Vein endothelial cell (primary cell): Measurements from ENCODE around the gene RASGRP1. TPM values are rescaled to one million over a fixed set of nuclear protein-coding genes. Genes with fewer than 3 reads are reported as not detected.

Source experiments
- total RNA-seq: library from RNA; depleted of rRNA; stranded (reverse); fragments of >200 nt; gene quantifications from 2 replicates; pipeline ENCODE4 v1.2.3, GENCODE V29; 2012

RASGRP1 gene
- under 0.01 and 0.76 TPM in 2 replicates for total RNA-seq

GRCh38 chr15:38564557-38565286 lies at the start of gene RASGRP1:
RASGRP1 (minus strand) TSS chr15:38564814; CDS start chr15:38564628, 186 bp downstream.

GRCh38 chr15:38453971-38454695 lies 110.5 kb downstream of the RASGRP1 start, which contains the start of gene FAM98B:
FAM98B (plus strand) TSS chr15:38454127; CDS start chr15:38454162, 35 bp downstream.

Other genes starting within 250 kb of the RASGRP1 start
- gene FAM98B, start 110.7 kb downstream of the RASGRP1 start, total RNA-seq, result 12.1 and 14.4 TPM in 2 replicates